CD4-positive, alpha-beta T cell treated with Interleukin-10 for 1 hour (primary cell): ENCODE data around the gene RBMS3.
"Not testable (repeated sequence)": the region's sequence is repeated elsewhere in the genome, so short reads cannot be mapped to it uniquely, and the experiment has no call there.

Experiments used
- DNase-seq: peaks from one replicate; pipeline ENCODE4 v3.0.0-alpha.2; 2020

RBMS3 gene

GRCh38 chr3:29345516-29346300 lies 64.8 kb downstream of the RBMS3 start:
- no peak for DNase-seq

DNA sequence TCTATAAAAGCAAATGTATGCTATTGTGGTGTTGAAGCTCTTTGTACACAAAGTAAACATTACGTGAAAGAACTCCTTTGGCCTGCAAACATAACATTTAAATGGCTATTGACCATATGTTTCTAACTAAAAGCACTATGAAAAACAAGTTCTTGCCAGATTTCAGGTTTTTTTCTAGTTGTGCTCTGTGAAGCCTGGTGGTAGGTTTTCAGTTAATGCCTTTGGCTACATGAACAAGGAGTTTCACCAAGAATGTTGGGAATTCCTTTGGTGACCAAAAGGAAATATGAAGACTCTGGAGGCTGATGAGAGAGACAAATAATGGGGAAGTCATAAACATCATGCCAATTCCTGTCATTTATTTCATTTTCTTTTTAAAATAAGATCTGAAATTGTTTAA lies 66.0 kb downstream of the RBMS3 start:
- no peak for DNase-seq

DNA sequence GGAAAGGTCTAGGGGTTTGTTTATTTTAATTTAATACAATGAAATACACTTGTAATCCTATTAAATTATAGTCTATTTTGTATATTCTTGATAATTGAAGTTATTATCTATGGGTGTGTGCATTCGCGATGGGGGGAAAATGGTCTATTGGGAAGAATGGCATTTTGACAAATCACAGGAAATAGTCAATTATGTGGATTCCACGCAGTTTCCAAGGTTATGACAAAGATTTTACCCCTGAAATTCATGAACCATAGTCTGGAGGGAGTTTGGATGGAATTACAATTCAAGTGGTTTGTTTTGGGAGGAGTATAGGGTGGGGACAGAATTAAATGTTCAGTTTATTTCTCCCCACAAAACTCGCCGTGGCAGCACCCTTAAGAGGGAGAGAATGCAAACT lies 66.5 kb downstream of the RBMS3 start:
- DNase-seq, result no peak

DNA sequence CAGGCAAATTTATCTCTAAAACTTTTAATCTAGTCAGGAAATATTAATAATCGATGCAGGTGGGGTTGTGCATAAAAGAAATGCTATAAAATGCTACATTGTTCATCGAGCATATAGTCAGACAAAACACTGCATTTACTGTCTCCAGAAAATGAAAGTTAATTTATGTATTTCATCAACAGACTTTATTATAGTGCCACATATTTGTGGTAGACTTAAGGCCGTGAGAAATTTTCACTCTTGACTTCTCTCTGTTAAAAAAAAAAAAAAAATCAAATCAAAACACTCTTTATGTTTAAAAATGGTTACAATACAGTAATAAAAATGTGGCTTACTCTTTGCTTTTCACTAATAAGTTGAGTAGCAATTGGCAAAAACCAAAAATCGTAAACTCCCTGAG lies 67.4 kb downstream of the RBMS3 start:
- DNase-seq, result no peak

GRCh38 chr3:29349049-29349448 lies 68.2 kb downstream of the RBMS3 start:
- no peak for DNase-seq

DNA sequence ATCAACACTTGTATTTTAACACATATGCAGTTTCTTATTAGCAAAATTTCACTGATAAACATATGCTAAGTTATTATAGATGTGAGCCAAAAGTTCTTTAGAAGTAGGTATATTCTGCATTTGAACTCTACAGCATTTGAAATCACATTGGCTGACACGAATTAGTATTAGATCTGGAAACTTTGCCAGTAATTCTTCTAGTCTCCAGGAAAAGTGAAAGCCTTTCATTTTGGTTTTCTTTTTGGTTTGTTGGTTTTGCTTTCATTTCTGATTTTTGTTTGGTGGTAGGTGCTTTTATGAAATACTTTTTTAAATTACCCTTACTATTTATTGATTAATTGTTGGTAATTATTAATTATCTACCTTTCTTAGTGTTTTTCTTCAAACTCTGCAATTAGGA lies 72.9 kb downstream of the RBMS3 start:
- DNase-seq, result no peak

- DNase-seq, result no peak
Measured at GRCh38 chr3:29354894-29355293, 74.0 kb downstream of the RBMS3 start.

- no peak for DNase-seq
Measured at GRCh38 chr3:29356062-29356461, 75.2 kb downstream of the RBMS3 start.

GRCh38 chr3:29360289-29360688 lies 79.4 kb downstream of the RBMS3 start:
- DNase-seq, result not testable (repeated sequence)

DNA sequence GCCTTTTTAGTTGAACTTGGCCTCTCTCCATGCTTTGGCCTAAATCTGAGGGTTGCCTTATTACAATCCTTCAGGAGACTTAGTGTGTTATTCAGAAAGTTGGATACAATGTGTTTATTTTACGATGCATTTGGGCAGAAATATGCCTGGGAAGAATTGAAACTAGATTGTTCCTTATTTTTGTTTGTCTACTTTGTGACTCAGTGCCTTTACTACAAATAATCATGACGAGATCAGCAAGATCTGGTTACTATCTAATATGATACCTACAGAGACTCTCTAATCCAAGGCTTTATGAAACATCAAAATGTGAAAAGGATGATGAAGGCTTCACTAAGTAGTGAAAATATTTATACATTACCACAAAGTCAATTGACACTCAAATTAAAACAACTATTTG lies 82.2 kb downstream of the RBMS3 start:
- DNase-seq, result no peak

GRCh38 chr3:29370021-29370420 lies 89.2 kb downstream of the RBMS3 start:
- DNase-seq, result no peak

GRCh38 chr3:29370476-29371420 lies 89.9 kb downstream of the RBMS3 start:
- no peak for DNase-seq

DNA sequence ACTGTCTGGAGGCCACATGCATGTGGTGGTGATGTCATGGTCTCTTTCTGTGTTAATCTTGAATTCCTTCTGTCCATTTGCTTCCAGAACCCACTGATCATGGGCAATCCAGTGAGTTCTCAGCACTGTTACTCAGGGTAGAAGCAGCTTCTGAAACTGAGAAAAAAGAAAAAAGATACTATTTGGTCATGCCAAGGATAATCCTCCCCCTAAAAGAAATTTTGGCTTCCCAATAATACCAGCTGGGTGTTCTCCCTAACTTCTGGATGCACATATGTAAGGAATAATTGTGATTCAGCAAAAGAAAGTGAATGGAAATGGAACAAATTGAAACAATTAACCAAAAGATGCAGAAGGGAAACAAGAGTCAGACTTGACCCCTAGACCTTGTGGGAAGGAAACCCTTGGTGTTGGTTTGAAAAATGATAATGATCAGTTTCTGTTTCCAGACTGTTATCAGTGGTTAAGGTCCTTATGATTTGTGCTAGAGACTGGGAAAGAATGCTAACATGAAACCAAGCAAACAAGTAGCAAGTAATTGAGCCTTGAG lies 92.3 kb downstream of the RBMS3 start:
- DNase-seq, result no peak

- DNase-seq, result no peak
Measured at GRCh38 chr3:29374226-29374625, 93.4 kb downstream of the RBMS3 start.

DNA sequence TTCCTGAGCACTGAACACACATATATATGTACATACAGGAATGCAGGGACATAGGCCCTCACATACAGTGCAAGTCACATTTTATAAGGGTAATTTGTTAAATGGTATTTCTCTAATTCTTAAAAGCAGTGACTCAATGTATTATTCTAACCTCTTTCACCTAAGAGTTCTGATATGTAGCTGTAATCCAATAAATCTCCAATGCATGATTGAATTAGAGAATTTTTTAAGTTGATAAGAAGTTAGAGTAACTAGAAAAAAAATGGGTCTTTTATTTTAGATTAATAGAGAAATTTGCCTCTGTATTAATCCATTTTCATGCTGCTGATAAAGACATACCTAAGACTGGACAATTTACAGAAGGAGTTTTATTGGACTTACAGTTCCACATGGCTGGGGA lies 98.2 kb downstream of the RBMS3 start:
- no peak for DNase-seq

DNA sequence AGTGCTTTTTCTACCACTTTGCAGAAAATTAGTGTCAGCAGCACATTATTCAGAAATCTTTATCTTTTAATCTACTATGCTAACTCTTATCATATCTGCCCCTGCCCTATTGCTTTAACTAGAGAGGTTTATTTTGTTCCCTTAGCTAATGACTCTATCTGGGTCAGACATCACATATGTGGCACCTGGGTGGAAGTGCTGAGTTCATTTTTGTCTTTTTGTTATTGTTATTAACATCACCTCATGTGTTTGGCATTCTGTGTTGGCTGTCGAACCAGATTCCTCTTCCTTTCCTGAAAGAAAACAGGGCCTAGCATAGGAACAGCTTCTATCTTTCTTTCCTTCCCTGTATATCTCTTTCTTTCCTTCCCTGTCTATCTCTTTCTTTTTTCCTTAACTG lies 100.7 kb downstream of the RBMS3 start:
- no peak for DNase-seq

GRCh38 chr3:29382409-29382808 lies 101.5 kb downstream of the RBMS3 start:
- no peak for DNase-seq

DNA sequence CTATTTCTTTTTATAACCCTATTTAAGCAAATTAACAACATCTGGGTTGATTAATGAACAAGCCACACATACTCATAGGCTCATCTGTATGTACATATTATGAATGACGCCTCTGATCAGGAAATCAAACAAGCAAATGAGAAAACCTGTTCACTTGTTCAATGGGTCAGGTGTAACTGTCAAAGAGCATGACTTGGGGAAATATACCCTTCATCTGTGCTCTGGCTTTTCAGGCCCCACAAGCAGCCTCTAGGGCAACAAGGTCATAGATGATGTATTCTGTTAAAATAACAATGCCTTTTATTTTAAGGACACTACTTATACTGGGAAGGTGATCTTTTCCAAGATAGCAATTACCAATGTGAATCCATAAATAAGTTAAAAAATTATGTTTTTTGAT lies 102.0 kb downstream of the RBMS3 start:
- DNase-seq, result no peak

GRCh38 chr3:29384640-29385039 lies 103.8 kb downstream of the RBMS3 start:
- DNase-seq, result no peak

- DNase-seq, result no peak
Measured at GRCh38 chr3:29385046-29385830, 104.4 kb downstream of the RBMS3 start.

DNA sequence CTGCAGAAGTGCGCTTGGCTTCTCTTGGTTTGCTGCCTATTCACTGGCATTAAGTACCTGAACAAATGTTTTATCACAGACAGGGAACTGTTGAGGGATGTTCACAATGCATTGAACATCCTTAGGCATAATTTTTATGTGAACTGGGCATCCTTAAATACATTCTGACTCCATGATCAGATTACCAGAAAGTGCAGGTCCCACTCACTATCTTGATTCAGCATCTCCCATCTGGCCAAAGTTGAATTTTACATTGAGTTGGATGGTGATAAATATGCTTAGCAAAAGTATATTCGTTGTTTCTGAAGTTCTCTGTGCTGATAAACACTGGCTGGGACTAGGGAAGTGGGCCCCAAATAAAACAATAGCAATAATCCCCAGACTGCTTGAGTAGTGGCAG lies 108.5 kb downstream of the RBMS3 start:
- DNase-seq, result no peak

- DNase-seq, result no peak
Measured at GRCh38 chr3:29392625-29393388, 111.9 kb downstream of the RBMS3 start.
